ENCODE results near the gene LDB1.

DNA sequence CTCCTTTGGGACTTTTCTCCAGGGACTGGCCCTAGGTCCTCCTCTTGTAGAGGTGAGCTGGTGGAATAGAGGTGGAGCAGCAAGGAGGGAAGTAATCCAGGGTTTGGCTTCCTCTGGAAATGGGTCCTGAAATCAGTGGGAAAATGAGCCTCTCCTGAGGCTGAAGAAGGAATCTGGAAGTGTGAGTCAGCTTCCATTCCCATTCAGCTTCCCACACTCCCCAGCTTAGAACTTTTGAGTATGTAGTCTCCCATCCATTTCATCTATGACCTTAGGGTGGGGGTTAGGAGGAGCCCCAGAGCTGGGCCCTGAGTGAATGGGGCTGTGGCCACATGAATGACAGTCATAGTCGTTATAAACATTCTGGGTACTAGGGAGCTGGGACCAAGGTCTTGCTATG, 17.7 kb downstream of the LDB1 start:
- TF ChIP-seq TAF1 (IDR thresholded peaks at IDR 0.05; ENCODE audit: borderline replicate concordance, insufficient read depth, low read length) (no peak), POLR2AphosphoS5 (IDR thresholded peaks at IDR 0.05; ENCODE audit: low read depth, low read length) (no peak)
